HCT116 (cell line): ENCODE measurements around the gene BNIP5.

Experiments
- CEBPB ChIP-seq: IDR thresholded peaks from 2 replicates; pipeline ENCODE4 v1.6.1; 2012; ENCODE audit warnings: low read depth
- CTCF ChIP-seq, 3 experiments: fragments of 200-600 bp in 1 of 3; sonication (generic) in 1 of 3; IDR thresholded peaks in 2 of 3; conservative IDR thresholded peaks in 1 of 3; 2 replicates each; pipeline ENCODE4 v1.5.1; 2012 to 2017; ENCODE audit warnings: low read depth in 2 of 3, low read length in 2 of 3, antibody characterized with exemption in 1 of 3, borderline replicate concordance in 1 of 3, control low read depth in 1 of 3, mild to moderate bottlenecking in 1 of 3, mixed read lengths in 1 of 3, mixed run types in 1 of 3, moderate library complexity in 1 of 3; ENCODE audit not compliant: insufficient read depth in 1 of 3
- ELF1 ChIP-seq: IDR thresholded peaks from 2 replicates; pipeline ENCODE4 v1.6.1; 2012; ENCODE audit warnings: low read depth, borderline replicate concordance
- EZH2 ChIP-seq: fragments of 200-600 bp; sonication (generic); IDR thresholded peaks from 2 replicates; pipeline ENCODE4 v1.6.1; 2017; ENCODE audit warnings: antibody characterized with exemption, mixed run types
- POLR2A ChIP-seq: IDR thresholded peaks from 2 replicates; pipeline ENCODE4 v1.7.0; 2011; ENCODE audit warnings: borderline replicate concordance; ENCODE audit not compliant: insufficient read depth, insufficient read length; ENCODE audit errors: extremely low read depth
- POLR2AphosphoS5 ChIP-seq: IDR thresholded peaks from 2 replicates; pipeline ENCODE4 v1.6.1; 2011; ENCODE audit warnings: mild to moderate bottlenecking, low read depth, low read length, moderate library complexity
- RAD21 ChIP-seq: IDR thresholded peaks from 2 replicates; pipeline ENCODE4 v1.6.1; 2012; ENCODE audit warnings: low read depth, mild to moderate bottlenecking
- REST ChIP-seq: IDR thresholded peaks from 2 replicates; pipeline ENCODE4 v1.6.1; 2012; ENCODE audit warnings: low read depth
- SP1 ChIP-seq: IDR thresholded peaks from 2 replicates; pipeline ENCODE4 v1.6.1; 2012; ENCODE audit warnings: low read depth
- YY1 ChIP-seq: IDR thresholded peaks from 2 replicates; pipeline ENCODE4 v1.6.1; 2011; ENCODE audit warnings: low read length, low read depth, moderate library complexity, mild to moderate bottlenecking; ENCODE audit not compliant: insufficient replicate concordance; ENCODE audit errors: extremely low read depth
- ZNF274 ChIP-seq: fragments of 200-500 bp; sonication (Bioruptor generic); IDR thresholded peaks from 2 replicates; pipeline ENCODE4 v1.6.1; 2014; ENCODE audit warnings: mild to moderate bottlenecking, low read depth, low read length, inconsistent platforms

DNA sequence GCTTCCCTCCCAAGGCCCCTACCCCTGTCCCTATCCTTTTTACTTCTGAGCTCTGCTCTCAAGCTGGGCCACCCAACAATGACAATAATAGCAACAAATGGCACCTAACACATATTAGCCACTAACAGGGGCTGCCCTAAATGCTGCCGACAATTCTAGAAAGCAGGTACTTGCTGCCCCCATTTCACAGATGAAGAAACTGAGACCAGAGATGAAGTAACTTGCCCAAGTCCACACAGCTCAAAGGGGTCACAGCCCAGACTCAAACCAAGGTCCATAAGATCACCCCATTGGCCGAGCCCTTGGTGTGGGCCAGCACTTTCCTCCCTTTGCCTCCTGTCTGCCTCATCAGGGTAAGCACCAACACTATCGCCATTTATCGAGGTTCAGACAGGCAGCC, 12.0 kb downstream of the BNIP5 start:
- TF ChIP-seq CTCF (IDR thresholded peaks at IDR 0.05 in 2 of 3, conservative IDR thresholded peaks at IDR 0.05 in 1 of 3; ENCODE audit: borderline replicate concordance in 1 of 3, insufficient read depth in 1 of 3, low read depth in 2 of 3, low read length in 2 of 3) (no peak), RAD21 (no peak), SP1 (no peak), CEBPB (no peak), POLR2AphosphoS5 (no peak), ZNF274 (no peak), REST (no peak), YY1 (no peak), POLR2A (no peak), ELF1 (no peak), EZH2 (no peak)
